Calu3 (cell line): ENCODE data around the gene DNM2. TPM values are rescaled to one million over a fixed set of nuclear protein-coding genes. Genes with fewer than 3 reads are reported as not detected.

Experiments used
- BruUV-seq: library from RNA; stranded (reverse); fragments of 400-500 nt; replicated peaks from 2 replicates; lab custom pipeline; 2021; lab: Mats Ljungman, UMichigan
- CTCF ChIA-PET: fragments of 300-600 bp; sonication (Branson Sonifier 250); formaldehyde crosslinking; loops from one replicate; lab custom pipeline; 2022; ENCODE audit warnings: antibody characterized with exemption; lab: Charles Lee
- DNase-seq: peaks from one replicate; pipeline ENCODE4 v3.0.0; 2022
- H3K27ac Mint-ChIP-seq: one replicate; pipeline ENCODE4 v1.8.0; 2022; ENCODE audit warnings: mixed read lengths; ENCODE audit not compliant: unreplicated experiment
- H3K27me3 Mint-ChIP-seq: one replicate; pipeline ENCODE4 v1.8.0; 2022; ENCODE audit warnings: mixed read lengths; ENCODE audit not compliant: unreplicated experiment
- H3K36me3 Mint-ChIP-seq: one replicate; pipeline ENCODE4 v1.8.0; 2022; ENCODE audit warnings: mild to moderate bottlenecking, moderate library complexity, mixed read lengths; ENCODE audit not compliant: insufficient read depth, unreplicated experiment
- H3K4me1 Mint-ChIP-seq: one replicate; pipeline ENCODE4 v1.8.0; 2022; ENCODE audit warnings: mild to moderate bottlenecking, low read depth, mixed read lengths; ENCODE audit not compliant: unreplicated experiment
- H3K4me3 Mint-ChIP-seq: one replicate; pipeline ENCODE4 v1.8.0; 2022; ENCODE audit warnings: mild to moderate bottlenecking, low read depth, moderate library complexity, mixed read lengths; ENCODE audit not compliant: unreplicated experiment
- H3K9me3 Mint-ChIP-seq: one replicate; pipeline ENCODE4 v1.8.0; 2022; ENCODE audit warnings: low read depth, mixed read lengths; ENCODE audit not compliant: unreplicated experiment
- CTCF ChIP-seq: fragments of 200-600 bp; IDR thresholded peaks from one replicate; pipeline ENCODE4 v1.8.0; 2022; ENCODE audit warnings: antibody characterized with exemption; ENCODE audit not compliant: unreplicated experiment
- intact Hi-C: fragments of 100-400 bp; cut with micrococcal nuclease; formaldehyde crosslinking; loops from one replicate; pipeline ENCODE4 v1.10.0; 2022; ENCODE audit not compliant: unreplicated experiment
- total RNA-seq: library from RNA; stranded (reverse); gene quantifications from 2 replicates; pipeline ENCODE4 v1.2.3, GENCODE V29; 2022

DNM2 gene
- total RNA-seq, 1 experiment from 2014 or later: 126 TPM

DNA sequence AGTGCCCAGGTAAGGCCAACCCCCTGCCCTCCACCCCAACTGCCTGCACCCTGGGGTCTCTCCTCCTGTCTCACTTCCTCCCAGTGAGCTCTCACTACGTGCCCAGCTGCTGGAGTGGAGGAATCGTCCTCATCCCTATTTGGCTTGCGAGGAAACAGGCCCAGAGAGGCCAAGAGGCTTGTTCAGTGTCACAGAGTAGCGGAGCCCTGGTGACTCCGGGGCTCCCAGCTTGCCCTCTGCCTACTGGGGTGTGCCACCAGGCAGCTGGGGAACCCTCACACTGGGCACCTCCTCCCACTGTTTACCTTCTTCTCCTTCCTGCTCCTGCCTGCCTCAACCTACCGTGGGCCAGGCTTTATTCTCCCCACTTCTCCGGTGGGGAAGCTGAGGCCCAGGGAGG lies 112.5 kb downstream of the DNM2 start:
- no TSS peak for BruUV-seq
- Mint-ChIP-seq H3K27me3 (no peaks in the 10 kb centered on the region), H3K4me1 (no peaks in the 10 kb centered on the region), H3K36me3 (peaks cover 58% of the 10 kb centered on the region), H3K27ac (no peak overlapping the region), H3K9me3 (no peaks in the 10 kb centered on the region), H3K4me3 (no peak overlapping the region)
- no peak for TF ChIP-seq CTCF
- no peak for DNase-seq
- intact Hi-C loops: no loop called here
- CTCF ChIA-PET: interaction anchor here (0.6 kb wide), 1 partner anchor 84 kb away, joined by 3 read pairs; no protein-coding TSS in a partner anchor

DNA sequence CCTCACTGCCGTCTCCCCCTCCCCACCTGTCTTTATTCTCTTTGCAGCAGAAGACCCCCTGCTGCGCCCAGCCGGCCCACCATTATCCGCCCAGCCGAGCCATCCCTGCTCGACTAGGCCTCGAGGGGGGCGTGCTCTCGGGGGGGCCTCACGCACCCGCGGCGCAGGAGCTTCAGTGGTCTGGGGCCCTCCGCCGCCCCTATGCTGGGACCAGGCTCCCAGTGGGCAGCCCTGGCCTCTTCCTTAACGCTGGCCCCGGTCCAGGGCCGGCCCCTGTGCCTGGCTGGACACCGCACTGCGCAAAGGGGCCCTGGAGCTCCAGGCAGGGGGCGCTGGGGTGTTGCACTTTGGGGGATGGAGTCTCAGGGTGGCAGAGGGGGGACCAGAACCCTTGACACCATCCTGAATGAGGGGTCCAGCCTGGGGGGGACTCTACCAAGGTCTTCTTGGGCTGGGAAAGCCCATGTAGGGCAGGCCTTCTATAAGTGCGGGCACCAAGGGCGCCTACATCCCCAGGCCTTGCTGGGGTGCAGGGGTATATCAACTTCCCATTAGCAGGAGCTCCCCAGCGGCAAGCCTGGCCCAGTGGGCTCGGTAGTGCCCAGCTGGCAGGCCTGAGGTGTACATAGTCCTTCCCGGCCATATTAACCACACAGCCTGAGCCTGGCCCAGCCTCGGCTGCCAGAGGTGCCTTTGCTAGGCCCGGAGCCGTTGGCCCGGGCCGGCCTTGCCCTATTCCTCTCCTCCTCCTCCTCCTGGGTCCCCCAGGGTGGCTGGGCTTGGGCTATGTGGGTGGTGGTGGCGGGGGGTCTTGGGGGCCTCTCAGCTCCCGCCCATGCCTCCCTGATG lies 113.3 kb downstream of the DNM2 start:
- Mint-ChIP-seq H3K4me1 (no peaks in the 10 kb centered on the region), H3K9me3 (no peaks in the 10 kb centered on the region), H3K4me3 (no peak overlapping the region), H3K36me3 (peaks cover 61% of the 10 kb centered on the region), H3K27ac (no peak overlapping the region), H3K27me3 (no peaks in the 10 kb centered on the region)
- DNase-seq: no peak
- TF ChIP-seq CTCF: no peak
- intact Hi-C loops: no loop called here
- BruUV-seq: no TSS peak
- CTCF ChIA-PET: no interaction called here

- TF ChIP-seq CTCF: no peak
- H3K36me3 Mint-ChIP-seq: peaks cover 68% of the 10 kb centered on the region
- no peaks in the 10 kb centered on the region for H3K4me1 Mint-ChIP-seq
- no peak overlapping the region for H3K27ac Mint-ChIP-seq
- H3K9me3 Mint-ChIP-seq: no peaks in the 10 kb centered on the region
- no peaks in the 10 kb centered on the region for H3K27me3 Mint-ChIP-seq
- no TSS peak for BruUV-seq
- CTCF ChIA-PET: no interaction called here
- no peak for DNase-seq
- intact Hi-C loops: no loop called here
- no peak overlapping the region for H3K4me3 Mint-ChIP-seq
These were observed 114.4 kb downstream of the DNM2 start for GRCh38 chr19:10831987-10832938.

GRCh38 chr19:10832939-10833296 lies 115.0 kb downstream of the DNM2 start:
- no TSS peak for BruUV-seq
- intact Hi-C loops: no loop called here
- Mint-ChIP-seq H3K4me1 (no peaks in the 10 kb centered on the region), H3K4me3 (no peak overlapping the region), H3K36me3 (peaks cover 62% of the 10 kb centered on the region), H3K27ac (no peak overlapping the region), H3K27me3 (no peaks in the 10 kb centered on the region), H3K9me3 (no peaks in the 10 kb centered on the region)
- no peak for TF ChIP-seq CTCF
- CTCF ChIA-PET: no interaction called here
- no peak for DNase-seq
